ENCODE measurements around the gene NPAS3. TPM values are rescaled to one million over a fixed set of nuclear protein-coding genes. Genes with fewer than 3 reads are reported as not detected.
A peak's percentile ranks its signal among the peaks of the same experiment; 100 is the strongest.

NPAS3 gene
- total RNA-seq, 4 donors from 2014 or later: 0.51 to 15.2 (median 6.6) TPM

- no peak for DNase-seq
- intact Hi-C loops (cut with DNase I; ENCODE audit: low total_unique reads): no loop called here
- Histone ChIP-seq H3K36me3 (no peaks in the 10 kb centered on the region), H3K4me1 (no peaks in the 10 kb centered on the region), H3K27ac (no peak overlapping the region), H3K9me3 (no peaks in the 10 kb centered on the region), H3K4me3 (no peak overlapping the region), H3K27me3 (no peaks in the 10 kb centered on the region)
- TF ChIP-seq POLR2A (IDR thresholded peaks at IDR 0.05) (no peak), CTCF (IDR thresholded peaks at IDR 0.05) (no peak)
These were observed 742.2 kb downstream of the NPAS3 start for GRCh38 chr14:33680873-33681272.

DNA sequence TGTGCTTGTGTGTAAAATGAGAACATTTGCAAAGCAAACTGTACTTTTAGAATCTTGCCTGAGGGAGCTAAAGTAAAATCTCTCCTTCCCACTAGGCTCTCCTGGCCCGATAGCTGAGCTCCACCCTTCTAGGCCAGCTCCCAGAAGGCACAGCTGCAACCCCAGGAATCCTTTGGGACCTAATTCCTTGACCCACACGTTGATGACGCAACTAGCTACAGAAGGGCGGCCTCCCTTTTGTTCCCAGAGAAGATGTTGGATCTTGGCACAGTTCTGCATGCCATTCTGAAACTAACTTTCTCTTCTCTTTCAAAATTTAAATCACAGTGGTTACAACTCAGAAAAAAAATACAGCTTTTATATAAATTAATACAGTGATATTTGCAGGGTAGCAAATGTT, 744.1 kb downstream of the NPAS3 start:
- H3K27me3 ChIP-seq: no peaks in the 10 kb centered on the region
- no peak overlapping the region for H3K4me3 ChIP-seq
- H3K9me3 ChIP-seq: no peaks in the 10 kb centered on the region
- no peaks in the 10 kb centered on the region for H3K4me1 ChIP-seq
- no peaks in the 10 kb centered on the region for H3K36me3 ChIP-seq
- intact Hi-C loops (cut with DNase I; ENCODE audit: low total_unique reads): no loop called here
- TF ChIP-seq POLR2A (IDR thresholded peaks at IDR 0.05): no peak
- no peak for TF ChIP-seq CTCF (IDR thresholded peaks at IDR 0.05)
- peak; percentile 32 to 80 for DNase-seq
- no peak overlapping the region for H3K27ac ChIP-seq

- no peak for DNase-seq
- intact Hi-C loops (cut with DNase I; ENCODE audit: low total_unique reads): no loop called here
- TF ChIP-seq POLR2A (IDR thresholded peaks at IDR 0.05) (no peak), CTCF (IDR thresholded peaks at IDR 0.05) (no peak)
- Histone ChIP-seq H3K27ac (no peak overlapping the region), H3K9me3 (no peaks in the 10 kb centered on the region), H3K27me3 (no peaks in the 10 kb centered on the region), H3K4me1 (no peaks in the 10 kb centered on the region), H3K4me3 (no peak overlapping the region), H3K36me3 (no peaks in the 10 kb centered on the region)
These were observed 746.3 kb downstream of the NPAS3 start for GRCh38 chr14:33685026-33685425.

- intact Hi-C loops (cut with DNase I; ENCODE audit: low total_unique reads): no loop called here
- TF ChIP-seq CTCF (IDR thresholded peaks at IDR 0.05): no peak
- no peak for TF ChIP-seq POLR2A (IDR thresholded peaks at IDR 0.05)
- Histone ChIP-seq H3K9me3 (no peaks in the 10 kb centered on the region), H3K27ac (no peak overlapping the region), H3K4me3 (no peak overlapping the region), H3K4me1 (no peaks in the 10 kb centered on the region), H3K36me3 (no peaks in the 10 kb centered on the region), H3K27me3 (no peaks in the 10 kb centered on the region)
- no peak for DNase-seq
These were observed 747.0 kb downstream of the NPAS3 start for GRCh38 chr14:33685698-33686097.

DNA sequence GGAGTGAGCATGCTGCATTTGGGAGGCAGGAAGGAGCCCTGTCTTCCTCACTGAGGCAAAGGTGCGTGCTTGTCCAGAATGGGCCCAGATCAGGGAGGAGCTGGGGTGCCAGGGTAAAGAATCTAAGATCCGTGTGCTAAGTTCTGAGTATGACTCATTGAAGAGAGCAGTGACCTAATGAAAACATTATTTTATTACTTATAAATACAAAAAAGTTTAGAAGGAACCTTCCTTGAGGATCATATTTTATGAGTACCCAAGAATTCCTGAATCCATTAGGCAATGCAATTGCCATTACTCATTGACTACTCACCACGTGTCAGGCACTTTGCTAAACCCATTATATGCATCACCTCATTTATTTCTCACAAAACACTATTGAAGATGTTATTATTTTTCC, 747.5 kb downstream of the NPAS3 start:
- H3K4me3 ChIP-seq: no peak overlapping the region
- no peak for TF ChIP-seq POLR2A (IDR thresholded peaks at IDR 0.05)
- TF ChIP-seq CTCF (IDR thresholded peaks at IDR 0.05): no peak
- no peaks in the 10 kb centered on the region for H3K4me1 ChIP-seq
- H3K27me3 ChIP-seq: no peaks in the 10 kb centered on the region
- intact Hi-C loops (cut with DNase I; ENCODE audit: low total_unique reads): no loop called here
- H3K9me3 ChIP-seq: no peaks in the 10 kb centered on the region
- no peaks in the 10 kb centered on the region for H3K36me3 ChIP-seq
- no peak overlapping the region for H3K27ac ChIP-seq
- DNase-seq: no peak

All from uterus (tissue), 4 donors.